ENCODE measurements around the gene SETMAR.

GRCh38 chr3:4332574-4332973, 29.4 kb downstream of the SETMAR start:
- TF ChIP-seq CTCF (IDR thresholded peaks at IDR 0.05) = no peak
- no peak for TF ChIP-seq POLR2A (IDR thresholded peaks at IDR 0.05)
